NCI-H510A treated with DMSO at 0.1 percent for 48 hours (cell line): ENCODE results near the gene FAM170A.

Source experiments
- DNase-seq: peaks from one replicate; lab custom pipeline; 2025; lab: John Stamatoyannopoulos, UW

FAM170A gene, protein sequence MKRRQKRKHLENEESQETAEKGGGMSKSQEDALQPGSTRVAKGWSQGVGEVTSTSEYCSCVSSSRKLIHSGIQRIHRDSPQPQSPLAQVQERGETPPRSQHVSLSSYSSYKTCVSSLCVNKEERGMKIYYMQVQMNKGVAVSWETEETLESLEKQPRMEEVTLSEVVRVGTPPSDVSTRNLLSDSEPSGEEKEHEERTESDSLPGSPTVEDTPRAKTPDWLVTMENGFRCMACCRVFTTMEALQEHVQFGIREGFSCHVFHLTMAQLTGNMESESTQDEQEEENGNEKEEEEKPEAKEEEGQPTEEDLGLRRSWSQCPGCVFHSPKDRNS

DNA sequence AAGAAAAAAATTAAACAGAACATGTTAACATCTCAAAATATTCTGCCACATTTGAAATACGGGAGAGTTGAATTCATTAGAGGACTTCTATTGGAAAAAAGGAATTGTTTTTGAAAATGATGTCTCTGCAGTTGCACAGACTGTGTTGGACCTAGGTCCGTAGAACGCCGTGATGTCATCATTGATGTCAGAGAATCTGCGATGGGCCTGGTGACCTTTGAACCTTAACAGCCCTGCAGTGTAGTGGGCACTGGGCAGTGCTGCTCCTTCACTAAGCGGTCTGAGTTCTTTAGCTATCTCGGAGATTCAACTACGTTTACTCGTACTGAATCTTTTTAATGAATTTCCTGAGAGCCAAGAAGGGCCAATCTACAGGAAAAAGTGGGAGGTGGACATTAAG is at the start of gene FAM170A:
FAM170A (plus strand) TSS at position 220 of the 400 bp plus-strand sequence. CDS start 211 bp downstream, outside the sequence.
- DNase-seq, result no peak

DNA sequence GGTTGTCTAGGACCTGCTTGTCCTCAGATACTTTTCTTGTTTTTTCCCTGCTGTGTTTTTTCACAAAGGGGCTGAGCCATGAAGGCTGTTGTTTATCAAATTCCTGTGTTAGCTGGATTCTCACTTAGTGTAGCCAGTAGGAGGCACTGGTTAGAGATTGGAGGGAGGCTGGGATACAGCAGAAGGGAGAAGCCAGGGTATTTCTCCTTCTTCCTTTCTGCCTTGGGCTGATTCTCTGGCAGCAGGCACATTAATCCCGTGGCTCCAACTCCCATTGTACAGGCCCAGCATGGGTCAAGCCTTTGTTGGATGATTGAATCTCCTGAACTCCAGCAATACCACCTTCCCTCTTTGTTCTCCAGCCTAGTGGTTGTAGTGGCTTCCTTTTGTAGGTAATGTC is 46.4 kb upstream of the FAM170A start:
- DNase-seq, result no peak

DNA sequence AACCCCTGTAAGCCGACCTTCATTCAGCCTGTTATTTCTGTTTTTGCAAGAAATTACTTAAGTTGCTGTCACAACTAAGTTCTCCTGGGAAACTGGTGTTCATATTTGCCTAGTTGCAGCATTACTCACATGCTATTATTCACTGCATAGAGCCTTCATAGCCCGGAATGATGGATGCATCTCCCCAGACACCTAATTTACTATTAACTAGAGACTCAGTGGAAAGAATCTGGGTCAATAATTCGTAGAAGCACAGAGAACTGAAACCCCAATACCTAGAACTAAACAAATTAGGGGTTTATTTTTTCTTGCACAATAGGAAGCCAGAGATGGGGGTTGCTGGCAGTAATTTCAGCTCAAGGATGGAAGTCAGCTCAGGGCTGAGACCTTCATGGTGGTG is 45.7 kb upstream of the FAM170A start:
- no peak for DNase-seq

DNA sequence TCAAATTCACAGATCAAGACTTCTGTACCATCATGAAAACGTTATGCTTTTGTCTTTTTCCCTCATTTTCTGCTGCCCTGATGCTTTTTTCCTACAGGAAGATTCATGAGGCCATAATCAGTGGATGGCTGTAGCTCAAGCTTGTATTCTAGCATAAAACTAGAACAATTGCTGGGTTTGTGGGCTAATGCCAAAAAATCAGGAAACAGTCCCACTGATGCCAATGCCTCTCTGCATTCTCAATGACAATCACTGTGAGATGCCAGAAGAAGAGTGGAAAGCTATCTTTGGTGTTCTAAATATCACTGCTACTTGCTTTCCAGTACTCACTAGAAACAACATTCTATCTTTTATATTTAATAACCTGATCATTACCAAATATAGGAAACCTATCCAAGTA is 33.3 kb upstream of the FAM170A start:
- no peak for DNase-seq

DNA sequence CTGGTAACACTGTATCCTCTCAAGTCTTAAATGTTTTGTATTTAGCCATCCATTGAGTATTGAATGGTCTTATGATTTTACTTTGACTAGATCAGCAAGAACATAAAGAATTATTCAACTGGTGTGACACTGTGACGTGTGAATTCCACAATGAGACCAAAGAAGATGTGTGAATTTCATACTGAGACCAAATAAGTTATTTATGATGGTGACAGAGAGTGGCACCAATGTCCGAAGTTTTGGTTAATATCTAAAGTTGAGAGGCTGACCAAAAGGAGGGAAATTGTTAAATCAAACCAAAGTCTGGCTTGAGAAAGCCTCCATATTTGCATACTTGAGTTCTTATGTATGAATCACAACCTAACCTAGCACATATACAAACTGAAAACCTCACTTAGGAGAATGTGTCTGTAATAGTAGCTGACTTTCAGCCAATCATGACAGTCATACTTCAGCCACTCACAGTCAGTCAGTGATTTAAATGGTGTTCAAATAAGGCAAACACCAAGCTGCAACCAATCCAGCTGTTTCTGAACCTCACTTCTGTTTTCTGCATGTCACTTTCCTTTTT is 31.5 kb upstream of the FAM170A start:
- DNase-seq, result no peak

DNA sequence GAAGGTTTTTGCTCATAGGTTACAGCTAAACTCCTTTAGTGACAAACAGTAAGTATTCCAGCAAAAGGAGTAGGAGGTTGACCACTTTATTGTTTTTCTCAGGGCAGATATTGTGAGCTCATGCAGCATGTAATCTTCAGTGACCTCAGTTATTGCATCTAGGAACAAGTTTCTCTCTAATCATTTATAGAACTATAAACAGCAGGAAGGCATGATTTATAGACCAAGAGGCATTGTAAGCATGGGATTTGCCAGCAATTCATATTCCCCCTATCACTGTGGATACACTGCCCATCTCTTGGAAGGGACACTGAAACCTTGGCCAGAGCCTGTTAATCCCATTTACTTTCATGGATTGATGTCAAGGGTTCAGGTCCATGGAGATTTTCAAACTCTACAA is 15.4 kb upstream of the FAM170A start:
- no peak for DNase-seq

DNA sequence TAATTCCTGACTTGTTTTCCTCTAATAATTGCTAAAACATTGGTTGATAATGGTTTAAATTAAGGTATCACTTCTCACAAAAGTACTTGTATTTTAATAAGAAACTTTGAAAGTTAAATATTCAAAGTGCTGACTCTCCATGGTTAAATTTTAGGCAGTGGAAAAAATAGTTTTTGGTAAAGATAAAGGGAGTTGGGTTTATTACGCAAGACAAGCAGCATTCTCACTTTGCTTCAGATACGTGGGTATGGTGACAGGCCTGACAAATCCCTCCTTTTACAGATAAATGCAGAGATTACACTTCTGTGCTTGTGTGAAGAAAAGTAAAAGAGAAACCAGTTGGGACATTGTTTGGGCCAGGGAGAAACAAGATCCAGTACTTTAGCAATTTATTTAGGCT is 14.5 kb upstream of the FAM170A start:
- no peak for DNase-seq

DNA sequence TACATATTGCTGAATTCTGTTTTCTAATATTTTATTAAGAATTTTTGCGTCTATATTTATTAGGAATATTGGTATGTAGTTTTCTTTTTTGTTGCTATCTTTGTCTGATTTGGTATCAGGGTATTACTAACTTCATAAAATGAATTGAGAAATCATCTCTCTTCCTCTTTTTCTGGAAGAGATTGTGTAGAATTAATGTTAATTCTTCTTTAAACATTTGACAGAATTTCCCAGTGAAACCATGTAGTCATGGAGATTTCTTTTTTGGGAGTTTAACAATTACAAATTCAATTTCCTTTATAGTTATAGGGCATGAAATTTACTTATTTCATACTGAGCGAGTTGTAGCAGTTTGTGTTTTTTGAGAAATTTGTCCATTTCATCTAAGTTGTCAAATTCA is 3.3 kb upstream of the FAM170A start:
- no peak for DNase-seq

DNA sequence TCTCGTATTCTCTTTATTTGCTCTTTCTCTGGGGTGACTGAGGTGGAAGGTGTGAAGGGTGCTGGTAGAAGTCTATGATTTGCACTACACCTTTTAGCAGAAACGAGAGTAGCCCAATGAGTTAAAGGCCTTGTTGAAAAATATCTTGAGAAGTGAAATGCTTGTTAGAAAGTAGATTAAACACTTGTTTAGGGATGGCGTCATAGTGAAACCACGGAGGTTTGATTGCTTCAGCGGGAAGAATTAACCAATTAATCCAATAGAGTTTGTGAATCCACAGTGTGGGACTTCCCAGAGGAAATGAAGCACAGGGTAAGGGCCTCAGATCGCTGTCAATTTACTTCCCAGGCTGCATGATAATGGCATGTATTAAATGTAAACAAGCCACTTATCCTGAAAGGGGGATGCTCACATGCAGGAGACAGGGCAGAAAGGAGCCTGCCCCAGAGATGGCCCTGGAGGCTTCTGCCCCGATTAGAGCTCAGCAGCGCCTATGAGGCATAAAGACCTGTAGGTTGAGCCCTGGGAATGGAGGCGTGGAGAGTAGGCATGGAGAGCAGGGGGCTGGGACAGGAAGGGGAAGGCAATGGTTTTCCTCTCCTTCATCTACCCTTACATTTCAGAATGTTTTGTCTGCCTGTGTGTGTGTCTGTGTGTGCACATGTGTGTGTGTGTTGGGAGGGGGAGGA is 1.5 kb downstream of the FAM170A start:
- DNase-seq, result no peak

DNA sequence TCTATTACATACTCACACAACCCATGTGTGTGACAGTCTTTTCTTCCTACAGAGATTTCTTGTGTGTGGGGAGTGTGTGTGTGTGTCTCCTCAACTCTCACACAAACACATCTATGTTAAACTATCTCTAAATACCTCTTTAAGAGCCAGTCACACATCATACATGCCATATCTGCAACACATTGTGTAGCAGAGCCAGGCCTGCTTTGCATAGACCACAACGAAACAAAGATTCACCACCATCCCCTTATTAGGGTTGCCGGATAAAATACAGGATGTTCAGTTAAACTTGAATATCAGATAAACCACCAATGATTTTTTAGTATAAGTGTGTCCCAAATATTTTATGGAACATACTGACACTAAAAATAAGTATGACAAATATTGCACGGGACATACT is 2.3 kb downstream of the FAM170A start:
- DNase-seq, result no peak

DNA sequence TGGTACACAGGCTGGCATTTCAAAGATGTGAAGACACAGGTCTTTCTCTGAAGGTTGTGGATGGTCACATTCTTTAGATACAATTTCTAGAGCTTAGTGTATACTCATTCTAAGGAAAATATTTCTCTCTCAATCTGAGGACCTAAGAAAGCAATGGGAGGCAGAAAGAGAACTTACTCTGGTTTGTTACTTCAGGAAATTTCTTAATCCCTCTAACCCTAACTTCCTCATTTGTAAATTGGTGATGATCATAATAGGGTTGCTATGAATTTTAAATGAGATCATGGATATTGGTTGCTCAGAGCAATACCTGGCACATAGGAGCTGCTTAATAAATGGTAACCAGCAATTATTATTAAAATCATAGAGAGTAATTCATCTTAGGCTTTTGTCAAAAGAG is 22.1 kb downstream of the FAM170A start:
- no peak for DNase-seq

DNA sequence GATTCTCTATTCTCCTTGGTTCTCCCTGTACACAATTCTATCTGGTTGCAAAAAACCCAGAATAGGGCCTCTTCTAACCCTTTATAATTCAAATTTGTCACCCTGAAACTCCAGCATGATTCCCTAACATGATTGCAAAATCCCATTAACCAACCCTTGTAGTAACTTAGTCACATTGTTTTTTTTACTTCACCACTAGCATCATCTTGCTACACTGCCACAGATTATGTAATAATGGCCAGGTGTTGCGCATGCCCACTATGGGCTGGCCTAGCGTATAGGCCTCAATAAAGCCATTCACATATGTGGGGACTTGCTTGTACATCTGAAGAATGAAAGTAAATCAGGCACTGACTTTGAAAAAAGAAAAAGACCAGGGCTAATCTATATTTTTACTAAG is 25.7 kb downstream of the FAM170A start:
- DNase-seq, result no peak

DNA sequence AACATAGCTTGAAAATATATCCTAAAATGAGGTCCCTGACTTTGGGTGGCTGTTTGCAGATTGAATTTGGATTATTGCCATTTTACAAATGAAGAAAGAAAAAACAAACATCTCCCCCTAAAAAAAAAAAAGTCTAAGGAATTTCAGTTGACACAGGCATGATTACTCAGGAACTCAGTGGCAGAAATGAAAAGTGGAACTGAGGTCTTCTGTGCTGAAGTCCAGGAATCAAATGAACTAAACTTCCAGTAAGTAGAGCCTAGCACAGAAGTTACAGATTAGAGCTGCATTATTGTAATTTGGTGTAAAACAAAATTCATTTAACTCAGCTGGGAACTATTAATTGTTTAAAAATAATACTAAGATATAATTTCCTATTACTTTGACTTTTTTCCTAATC is 26.7 kb downstream of the FAM170A start:
- DNase-seq, result no peak

DNA sequence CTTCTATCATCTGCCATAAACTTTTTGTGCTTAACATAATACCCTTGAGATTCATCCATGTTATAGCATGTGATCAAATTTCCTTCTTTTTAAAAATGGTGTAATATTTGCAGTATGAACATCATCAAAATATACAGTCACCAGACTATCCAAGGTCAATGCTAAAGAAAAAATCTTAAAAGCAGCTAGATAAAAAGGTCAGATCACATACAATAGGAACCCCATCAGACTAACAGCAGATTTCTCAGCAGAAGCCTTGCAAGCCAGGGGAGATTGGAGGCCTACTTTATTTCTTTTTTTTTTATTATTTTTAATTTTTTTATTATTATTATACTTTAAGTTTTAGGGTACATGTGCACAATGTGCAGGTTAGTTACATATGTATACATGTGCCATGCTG is 37.2 kb downstream of the FAM170A start:
- DNase-seq, result no peak

DNA sequence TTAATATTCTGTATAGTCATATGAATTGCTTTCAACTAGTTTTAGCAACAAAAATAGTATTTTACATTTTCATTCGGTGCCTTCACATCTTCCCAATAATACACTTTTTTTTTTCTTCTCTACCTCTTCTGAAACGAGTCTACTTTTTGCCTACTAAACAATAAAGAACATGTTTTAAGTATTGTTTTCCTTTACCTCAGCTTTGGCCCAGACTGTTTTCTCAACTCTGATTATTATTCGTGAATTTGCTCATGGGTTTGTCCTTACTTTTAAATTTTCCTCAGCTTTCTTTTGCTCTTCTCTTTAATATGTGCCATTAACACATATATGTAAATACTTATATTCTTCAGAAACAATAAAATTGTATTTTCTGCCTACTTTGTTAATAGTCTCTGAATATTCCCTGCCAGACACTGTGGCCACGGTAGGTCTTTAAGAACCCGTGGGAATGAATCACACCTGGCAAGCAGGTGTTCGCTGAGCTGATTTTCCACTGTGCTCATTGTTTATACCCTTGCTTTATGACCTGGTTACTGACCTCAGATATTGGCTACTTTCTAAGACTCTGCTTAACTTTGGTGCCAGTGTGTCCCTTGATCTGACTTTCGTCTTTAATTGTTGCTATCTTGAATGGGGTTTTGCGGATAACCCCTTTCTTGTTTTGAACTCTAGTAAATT is 49.1 kb downstream of the FAM170A start:
- peak; percentile 23 for DNase-seq

DNA sequence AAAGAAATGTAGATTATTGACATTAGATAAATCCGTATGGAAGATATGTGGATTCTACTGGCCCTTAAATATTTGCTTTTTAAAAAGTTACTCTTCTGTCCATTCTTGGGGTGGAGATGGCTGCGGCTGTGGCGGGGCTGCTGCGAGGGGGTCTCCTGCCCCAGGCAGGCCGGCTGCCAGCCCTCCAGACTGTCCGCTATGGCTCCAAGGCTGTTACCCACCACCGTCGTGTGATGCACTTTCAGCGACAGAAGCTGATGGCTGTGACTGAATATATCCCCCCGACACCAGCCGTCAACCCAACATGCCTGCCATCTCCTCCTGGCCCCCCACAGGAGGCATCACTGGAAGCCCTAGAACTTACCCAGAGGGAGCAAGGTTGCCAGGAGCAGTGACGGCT is 50.7 kb downstream of the FAM170A start:
- no peak for DNase-seq

DNA sequence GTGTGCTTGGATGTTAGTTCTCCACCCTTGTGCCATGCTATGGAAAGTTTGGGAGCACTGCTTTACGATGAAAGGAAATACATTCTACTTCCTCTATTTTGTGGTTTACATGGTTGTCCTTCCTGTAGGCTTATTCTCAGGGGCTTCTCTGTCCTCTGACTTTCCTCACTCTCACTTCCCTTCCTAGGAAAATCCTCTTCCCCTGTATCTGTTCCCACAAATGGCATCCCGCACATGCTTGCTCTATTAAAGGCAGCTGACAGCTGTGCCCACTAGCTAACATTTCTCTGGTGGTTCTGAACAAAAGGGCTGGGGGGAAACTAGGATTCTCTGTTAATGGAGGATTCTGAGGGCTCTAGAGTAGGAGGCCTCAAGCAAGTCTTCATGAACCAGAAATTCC is 52.4 kb downstream of the FAM170A start:
- no peak for DNase-seq

DNA sequence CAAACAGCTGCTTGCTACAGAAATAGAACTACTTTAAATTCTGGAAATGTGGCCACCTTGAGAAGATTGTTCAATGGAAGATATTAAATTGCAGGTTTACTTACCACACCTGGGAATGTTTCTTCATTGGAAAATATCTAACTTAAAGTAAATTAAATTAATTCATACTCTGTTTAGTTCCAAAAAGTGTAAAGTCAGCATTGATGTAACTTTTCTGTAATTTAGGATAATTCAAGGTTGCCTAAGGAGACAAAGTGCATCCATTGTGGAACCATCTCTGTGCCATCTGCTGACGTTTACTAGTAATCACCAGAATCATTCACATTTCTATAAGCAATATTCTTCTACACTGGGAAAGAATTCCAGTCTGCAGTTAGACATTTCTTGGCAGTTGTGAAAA is 53.0 kb downstream of the FAM170A start:
- no peak for DNase-seq
